GM12865 (cell line): ENCODE data around the gene ECSIT.
"Not testable (repeated sequence)": the region's sequence is repeated elsewhere in the genome, so short reads cannot be mapped to it uniquely, and the experiment has no call there.

Source experiments
- DNase-seq: peaks from one replicate; pipeline ENCODE4 v3.0.0; 2010; ENCODE audit warnings: low read depth
- H3K4me3 ChIP-seq: 2 replicates; pipeline ENCODE4 v1.5.1; 2011; ENCODE audit warnings: mild to moderate bottlenecking, low read depth, low read length, control low read depth
- CTCF ChIP-seq: IDR thresholded peaks from 2 replicates; pipeline ENCODE4 v1.5.1; 2011; ENCODE audit warnings: low read length, control low read depth, low read depth, inconsistent platforms; ENCODE audit not compliant: insufficient read depth; ENCODE audit errors: missing control alignments

Gene ECSIT

DNA sequence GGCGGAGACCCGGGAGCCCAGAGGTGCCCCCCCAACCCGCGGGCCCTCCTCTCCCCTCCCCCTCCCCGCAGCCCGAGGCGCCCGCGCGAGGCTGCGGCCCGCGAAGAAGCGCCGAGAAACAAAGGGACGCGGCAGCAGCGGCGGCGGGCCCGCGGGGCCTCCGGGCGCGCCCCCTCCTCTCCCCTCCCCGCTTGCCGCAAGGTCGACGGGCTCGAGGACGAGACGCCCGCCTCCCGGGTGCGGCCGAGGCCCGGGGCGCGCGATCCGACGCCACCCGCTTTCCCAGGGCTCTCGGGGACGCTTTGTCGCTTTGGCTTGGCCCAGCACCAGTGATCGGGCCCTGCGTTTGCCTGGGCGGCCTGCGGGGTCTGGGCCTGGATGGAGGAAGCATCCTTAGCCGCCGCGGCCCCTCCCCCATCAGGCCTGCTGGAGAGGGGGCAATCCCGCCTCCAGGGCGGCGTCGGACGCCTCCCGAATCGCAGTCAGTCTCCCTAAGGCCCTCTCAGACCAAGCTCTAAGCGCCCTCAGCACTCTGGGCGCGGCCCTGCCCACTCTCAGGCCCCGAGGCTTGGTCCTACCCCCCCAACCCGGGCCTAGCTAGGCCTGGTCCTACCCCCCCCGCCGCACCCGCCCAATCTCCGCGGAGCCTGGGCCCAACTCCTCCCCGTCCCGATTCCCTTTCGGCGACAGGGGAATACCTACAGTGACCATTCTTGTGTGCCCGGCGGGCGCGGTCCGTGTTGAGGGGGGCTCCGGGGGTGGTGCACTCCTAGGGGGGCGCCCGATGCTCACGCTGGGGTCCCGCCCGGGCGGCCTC is 48.8 kb downstream of the ECSIT start:
- no peak for DNase-seq
- H3K4me3 ChIP-seq: no peak overlapping the region
- TF ChIP-seq CTCF: no peak

- no peak for DNase-seq
- no peak overlapping the region for H3K4me3 ChIP-seq
- TF ChIP-seq CTCF: no peak
These were observed 49.6 kb downstream of the ECSIT start for GRCh38 chr19:11479090-11479897.

DNA sequence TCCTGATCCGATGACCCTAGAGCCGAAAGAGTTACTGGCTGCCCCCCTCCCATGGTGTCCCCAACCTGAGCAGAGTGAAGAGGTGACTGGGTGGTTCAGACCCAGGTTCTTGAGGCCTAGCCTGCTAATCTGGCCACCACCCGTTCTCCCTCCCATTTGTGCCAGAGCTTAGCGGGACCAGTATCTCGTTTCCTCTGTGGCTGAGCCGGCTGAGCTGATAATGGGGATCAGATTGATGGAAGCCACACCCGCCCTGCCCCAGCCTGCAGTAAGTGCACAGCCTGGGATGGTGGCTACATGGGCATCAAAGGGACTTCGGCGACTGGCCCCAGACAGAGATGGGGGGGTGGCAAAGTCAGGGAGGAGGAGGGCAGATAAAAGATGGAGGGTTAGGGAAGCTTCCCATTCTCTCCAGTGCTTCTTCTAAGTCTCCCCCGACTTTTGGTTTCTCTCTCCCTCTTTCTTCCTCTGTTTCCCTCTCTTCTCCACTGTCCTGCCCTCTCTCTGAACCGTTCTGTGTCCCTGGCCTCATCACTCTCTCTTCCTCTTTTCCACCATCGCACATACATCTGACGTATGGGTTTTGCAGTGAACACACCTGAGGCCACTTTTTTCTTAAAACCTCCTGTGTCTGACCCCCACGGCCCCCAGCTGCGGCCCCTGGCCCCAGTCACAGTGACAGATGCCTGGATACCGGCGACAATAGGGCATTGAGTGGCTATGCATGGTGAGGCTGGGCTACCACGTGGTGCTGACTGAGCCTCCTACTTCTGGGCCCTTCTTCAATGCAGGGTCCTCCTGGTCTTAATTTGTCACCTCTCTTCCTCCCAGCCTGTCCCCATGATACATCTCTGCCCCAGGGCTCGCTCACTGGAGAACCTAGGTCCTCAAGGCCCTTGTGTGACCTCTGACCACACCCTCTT is 50.5 kb downstream of the ECSIT start:
- no peak for DNase-seq
- H3K4me3 ChIP-seq: no peak overlapping the region
- TF ChIP-seq CTCF: no peak

GRCh38 chr19:11475861-11476260 is 53.1 kb downstream of the ECSIT start:
- no peak for DNase-seq
- no peak for TF ChIP-seq CTCF
- no peak overlapping the region for H3K4me3 ChIP-seq

- not testable (repeated sequence) for DNase-seq, H3K4me3 ChIP-seq
These were observed 53.6 kb downstream of the ECSIT start for GRCh38 chr19:11475343-11475742.

- H3K4me3 ChIP-seq: no peak overlapping the region
- TF ChIP-seq CTCF: no peak
- DNase-seq: no peak
These were observed 55.2 kb downstream of the ECSIT start for GRCh38 chr19:11473725-11474124.

DNA sequence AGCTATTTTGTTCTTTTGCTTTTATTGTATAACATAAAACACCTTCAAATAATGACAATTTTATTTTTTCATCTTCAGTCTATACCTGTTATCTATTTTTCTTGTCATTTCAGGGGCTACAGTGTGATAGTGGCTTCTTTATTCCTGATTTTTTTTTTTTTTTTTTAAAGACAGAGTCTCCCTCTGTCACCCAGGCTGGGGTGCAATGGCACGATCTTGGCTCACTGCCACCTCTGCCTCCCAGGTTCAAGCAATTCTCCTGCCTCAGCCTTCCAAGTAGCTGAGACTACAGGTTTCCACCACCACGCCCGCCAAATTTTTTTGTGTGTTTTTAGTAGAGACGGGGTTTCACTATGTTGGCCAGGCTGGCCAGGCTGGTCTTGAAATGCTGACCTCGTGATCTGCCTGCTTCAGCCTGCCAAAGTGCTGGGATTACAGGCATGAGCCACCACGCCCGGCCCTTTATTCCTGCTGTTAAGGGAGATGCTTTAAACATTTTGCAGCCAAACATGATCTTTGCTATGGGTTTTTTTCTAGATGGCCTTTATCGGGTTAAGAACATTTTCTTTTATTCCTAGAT is 60.6 kb downstream of the ECSIT start:
- H3K4me3 ChIP-seq, DNase-seq: not testable (repeated sequence)
